HCT116 (cell line): ENCODE results near the gene IRF4. TPM values are rescaled to one million over a fixed set of nuclear protein-coding genes. Genes with fewer than 3 reads are reported as not detected.

ENCODE experiments used
- ATAC-seq: fragments of 200-7000 bp; cut with Tn5 transposase; 2 replicates; pipeline ENCODE4 v1.9.1; 2020; ENCODE audit warnings: mild to moderate bottlenecking, moderate library complexity
- BruUV-seq: library from RNA; stranded (reverse); fragments of 400-500 nt; replicated peaks from 2 replicates; lab custom pipeline; 2021; lab: Mats Ljungman, UMichigan
- CTCF ChIA-PET: fragments of 300-600 bp; sonication (Branson Sonifier 250); formaldehyde crosslinking; loops from one replicate; lab custom pipeline; 2021; ENCODE audit warnings: antibody characterized with exemption; lab: Charles Lee
- POLR2A ChIA-PET: fragments of 300-600, 350-600 bp; sonication (Branson Sonifier 250); formaldehyde crosslinking; loops from one replicate; lab custom pipeline; 2021; ENCODE audit warnings: antibody characterized with exemption; lab: Charles Lee
- RAD21 ChIA-PET, 2 experiments: fragments of 300-600 bp; sonication (Branson Sonifier 250); formaldehyde crosslinking; loops; one replicate each; lab custom pipeline; 2023; ENCODE audit warnings: low total read pairs in 2 of 2; ENCODE audit not compliant: uncharacterized antibody in 2 of 2, unreplicated experiment in 2 of 2, low non-redundant PET in 1 of 2; lab: Charles Lee
- DNase-seq: peaks from one replicate; pipeline ENCODE4 v3.0.0-alpha.2; 2010; ENCODE audit warnings: low read depth, low spot score
- H2AFZ ChIP-seq: fragments of 200-600 bp; shearing (Covaris generic), sonication (generic); 2 replicates; pipeline ENCODE4 v1.6.1; 2017; ENCODE audit warnings: low read depth, mixed run types, mixed read lengths, antibody characterized with exemption, low read length; ENCODE audit not compliant: poor library complexity, severe bottlenecking
- H3K27ac ChIP-seq: 2 replicates; pipeline ENCODE4 v1.5.1; 2012; ENCODE audit warnings: low read depth, low read length
- H3K27me3 ChIP-seq: fragments of 200-600 bp; sonication (generic); 2 replicates; pipeline ENCODE4 v1.6.1; 2016; ENCODE audit warnings: mixed run types, low read length, mixed read lengths; ENCODE audit not compliant: insufficient read depth
- H3K36me3 ChIP-seq, 2 experiments: fragments of 200-500 bp in 1 of 2; fragments of 200-600 bp in 1 of 2; sonication (Bioruptor generic) in 1 of 2; sonication (generic) in 1 of 2; 2 replicates each; pipeline versions ENCODE4 v1.5.1 to v1.6.1; 2014 to 2016; ENCODE audit warnings: low read length in 2 of 2, inconsistent platforms in 1 of 2, mixed read lengths in 1 of 2, mixed run types in 1 of 2; ENCODE audit not compliant: insufficient read depth in 2 of 2, control insufficient read depth in 1 of 2
- H3K4me1 ChIP-seq, 2 experiments: fragments of 200-600 bp in 1 of 2; sonication (generic) in 1 of 2; 2 replicates each; pipeline versions ENCODE4 v1.5.1 to v1.6.1; 2012 to 2017; ENCODE audit warnings: low read length in 2 of 2, inconsistent platforms in 1 of 2, mild to moderate bottlenecking in 1 of 2, mixed read lengths in 1 of 2, mixed run types in 1 of 2, moderate library complexity in 1 of 2; ENCODE audit not compliant: insufficient read depth in 2 of 2, control insufficient read depth in 1 of 2
- H3K4me2 ChIP-seq: fragments of 200-600 bp; sonication (generic); 2 replicates; pipeline ENCODE4 v1.6.1; 2017; ENCODE audit warnings: mixed run types, low read length, mixed read lengths
- H3K4me3 ChIP-seq, 2 experiments: fragments of 200-600 bp in 1 of 2; sonication (generic) in 1 of 2; replicated peaks in 1 of 2; 2 replicates each; pipeline ENCODE4 v1.5.1; 2011 to 2016; ENCODE audit warnings: low read length in 2 of 2, control low read depth in 1 of 2, low read depth in 1 of 2, mild to moderate bottlenecking in 1 of 2, mixed read lengths in 1 of 2, mixed run types in 1 of 2
- H3K79me2 ChIP-seq: fragments of 200-600 bp; sonication (generic); 2 replicates; pipeline ENCODE4 v1.6.1; 2017; ENCODE audit warnings: mild to moderate bottlenecking, mixed run types, low read length, moderate library complexity, mixed read lengths; ENCODE audit not compliant: insufficient read depth
- H3K9ac ChIP-seq: fragments of 200-600 bp; sonication (generic); 2 replicates; pipeline ENCODE4 v1.6.1; 2016; ENCODE audit warnings: low read length, mixed read lengths
- H3K9me2 ChIP-seq: fragments of 200-600 bp; sonication (generic), shearing (Covaris generic); 2 replicates; pipeline ENCODE4 v1.6.1; 2017; ENCODE audit warnings: mixed run types, mild to moderate bottlenecking, moderate library complexity; ENCODE audit not compliant: insufficient read depth
- H3K9me3 ChIP-seq, 2 experiments: fragments of 200-500 bp in 1 of 2; fragments of 200-600 bp in 1 of 2; sonication (Bioruptor generic) in 1 of 2; sonication (generic) in 1 of 2; 2 replicates each; pipeline ENCODE4 v1.6.1; 2014 to 2017; ENCODE audit warnings: low read length in 2 of 2, mixed read lengths in 2 of 2, inconsistent platforms in 1 of 2, low read depth in 1 of 2, mild to moderate bottlenecking in 1 of 2, mixed run types in 1 of 2, moderate library complexity in 1 of 2; ENCODE audit not compliant: control insufficient read depth in 1 of 2, insufficient read depth in 1 of 2
- H4K20me1 ChIP-seq: fragments of 200-600 bp; sonication (generic), shearing (Covaris generic); 2 replicates; pipeline ENCODE4 v1.6.1; 2017; ENCODE audit warnings: mixed run types, mild to moderate bottlenecking, moderate library complexity; ENCODE audit not compliant: insufficient read depth
- CEBPB ChIP-seq: IDR thresholded peaks from 2 replicates; pipeline ENCODE4 v1.6.1; 2012; ENCODE audit warnings: low read depth
- EGR1 ChIP-seq: IDR thresholded peaks from 2 replicates; pipeline ENCODE4 v1.6.1; 2012; ENCODE audit warnings: low read depth
- ELF1 ChIP-seq: IDR thresholded peaks from 2 replicates; pipeline ENCODE4 v1.6.1; 2012; ENCODE audit warnings: low read depth, borderline replicate concordance
- EZH2phosphoT487 ChIP-seq: fragments of 200-600 bp; IDR thresholded peaks from 2 replicates; pipeline ENCODE4 v1.6.1; 2018; ENCODE audit warnings: antibody characterized with exemption, borderline replicate concordance
- POLR2A ChIP-seq: IDR thresholded peaks from 2 replicates; pipeline ENCODE4 v1.7.0; 2011; ENCODE audit warnings: borderline replicate concordance; ENCODE audit not compliant: insufficient read depth, insufficient read length; ENCODE audit errors: extremely low read depth
- POLR2AphosphoS5 ChIP-seq: IDR thresholded peaks from 2 replicates; pipeline ENCODE4 v1.6.1; 2011; ENCODE audit warnings: mild to moderate bottlenecking, low read depth, low read length, moderate library complexity
- RAD21 ChIP-seq: IDR thresholded peaks from 2 replicates; pipeline ENCODE4 v1.6.1; 2012; ENCODE audit warnings: low read depth, mild to moderate bottlenecking
- REST ChIP-seq: IDR thresholded peaks from 2 replicates; pipeline ENCODE4 v1.6.1; 2012; ENCODE audit warnings: low read depth
- SP1 ChIP-seq: IDR thresholded peaks from 2 replicates; pipeline ENCODE4 v1.6.1; 2012; ENCODE audit warnings: low read depth
- SRF ChIP-seq: IDR thresholded peaks from 2 replicates; pipeline ENCODE4 v1.6.1; 2012; ENCODE audit warnings: low read depth
- TCF7L2 ChIP-seq: IDR thresholded peaks from 2 replicates; pipeline ENCODE4 v1.7.0; 2011; ENCODE audit warnings: borderline replicate concordance, inconsistent platforms; ENCODE audit not compliant: insufficient read depth, insufficient read length; ENCODE audit errors: extremely low read depth
- YY1 ChIP-seq: IDR thresholded peaks from 2 replicates; pipeline ENCODE4 v1.6.1; 2011; ENCODE audit warnings: low read length, low read depth, moderate library complexity, mild to moderate bottlenecking; ENCODE audit not compliant: insufficient replicate concordance; ENCODE audit errors: extremely low read depth
- ZFX ChIP-seq: fragments of 450-650 bp; IDR thresholded peaks from 2 replicates; pipeline ENCODE4 v1.6.1; 2017
- ZNF274 ChIP-seq: fragments of 200-500 bp; sonication (Bioruptor generic); IDR thresholded peaks from 2 replicates; pipeline ENCODE4 v1.6.1; 2014; ENCODE audit warnings: mild to moderate bottlenecking, low read depth, low read length, inconsistent platforms
- intact Hi-C: fragments of 100-400 bp; cut with micrococcal nuclease; formaldehyde crosslinking; loops from 2 replicates; pipeline ENCODE4 v1.10.0; 2022
- total RNA-seq: library from RNA; stranded (reverse); gene quantifications from one replicate; pipeline ENCODE4 v1.2.1, GENCODE V29; 2021; ENCODE audit not compliant: unreplicated experiment
- TF ChIP-seq, protein P1 (sequence below): IDR thresholded peaks from 2 replicates; pipeline ENCODE4 v1.6.1; 2011; ENCODE audit warnings: mild to moderate bottlenecking, low read length, moderate library complexity; ENCODE audit not compliant: insufficient replicate concordance; ENCODE audit errors: extremely low read depth
- TF ChIP-seq, protein P2 (sequence below): IDR thresholded peaks from 2 replicates; pipeline ENCODE4 v1.6.1; 2012
- TF ChIP-seq, protein P3 (sequence below), 3 experiments: fragments of 200-600 bp in 1 of 3; sonication (generic) in 1 of 3; IDR thresholded peaks in 2 of 3; conservative IDR thresholded peaks in 1 of 3; 2 replicates each; pipeline ENCODE4 v1.5.1; 2012 to 2017; ENCODE audit warnings: low read depth in 2 of 3, low read length in 2 of 3, antibody characterized with exemption in 1 of 3, borderline replicate concordance in 1 of 3, control low read depth in 1 of 3, mild to moderate bottlenecking in 1 of 3, mixed read lengths in 1 of 3, mixed run types in 1 of 3, moderate library complexity in 1 of 3; ENCODE audit not compliant: insufficient read depth in 1 of 3
- TF ChIP-seq, protein P4 (sequence below): IDR thresholded peaks from 2 replicates; pipeline ENCODE4 v1.6.1; 2012

Gene IRF4
- total RNA-seq, 1 experiment from 2014 or later, result 1.2 TPM

GRCh38 chr6:434051-434705 is 42.6 kb downstream of the IRF4 start:
- ChIA-PET CTCF (no interaction called here), POLR2A (no interaction called here), RAD21 (no interaction called here)
- Histone ChIP-seq H3K9ac (no peak overlapping the region), H3K36me3 (no peaks in the 10 kb centered on the region), H3K79me2 (no peaks in the 10 kb centered on the region), H3K27me3 (no peaks in the 10 kb centered on the region), H3K4me1 (peaks cover 12 to 43% of the 10 kb centered on the region in 2 experiments), H3K4me2 (no peak overlapping the region), H3K9me2 (no peaks in the 10 kb centered on the region), H3K4me3 (no peak overlapping the region), H3K27ac (no peak overlapping the region), H3K9me3 (no peaks in the 10 kb centered on the region), H4K20me1 (no peaks in the 10 kb centered on the region), H2AFZ (no peak overlapping the region)
- TF ChIP-seq RAD21, result no peak
- no peak for TF ChIP-seq ZFX
- TF ChIP-seq REST, result no peak
- no peak for TF ChIP-seq SP1
- TF ChIP-seq EGR1, result no peak
- TF ChIP-seq, protein P1, sequence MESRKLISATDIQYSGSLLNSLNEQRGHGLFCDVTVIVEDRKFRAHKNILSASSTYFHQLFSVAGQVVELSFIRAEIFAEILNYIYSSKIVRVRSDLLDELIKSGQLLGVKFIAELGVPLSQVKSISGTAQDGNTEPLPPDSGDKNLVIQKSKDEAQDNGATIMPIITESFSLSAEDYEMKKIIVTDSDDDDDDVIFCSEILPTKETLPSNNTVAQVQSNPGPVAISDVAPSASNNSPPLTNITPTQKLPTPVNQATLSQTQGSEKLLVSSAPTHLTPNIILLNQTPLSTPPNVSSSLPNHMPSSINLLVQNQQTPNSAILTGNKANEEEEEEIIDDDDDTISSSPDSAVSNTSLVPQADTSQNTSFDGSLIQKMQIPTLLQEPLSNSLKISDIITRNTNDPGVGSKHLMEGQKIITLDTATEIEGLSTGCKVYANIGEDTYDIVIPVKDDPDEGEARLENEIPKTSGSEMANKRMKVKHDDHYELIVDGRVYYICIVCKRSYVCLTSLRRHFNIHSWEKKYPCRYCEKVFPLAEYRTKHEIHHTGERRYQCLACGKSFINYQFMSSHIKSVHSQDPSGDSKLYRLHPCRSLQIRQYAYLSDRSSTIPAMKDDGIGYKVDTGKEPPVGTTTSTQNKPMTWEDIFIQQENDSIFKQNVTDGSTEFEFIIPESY, result no peak
- no peak for TF ChIP-seq ELF1
- TF ChIP-seq, protein P2, sequence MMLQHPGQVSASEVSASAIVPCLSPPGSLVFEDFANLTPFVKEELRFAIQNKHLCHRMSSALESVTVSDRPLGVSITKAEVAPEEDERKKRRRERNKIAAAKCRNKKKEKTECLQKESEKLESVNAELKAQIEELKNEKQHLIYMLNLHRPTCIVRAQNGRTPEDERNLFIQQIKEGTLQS, result no peak
- no peak for TF ChIP-seq SRF
- no peak for TF ChIP-seq POLR2AphosphoS5
- no peak for TF ChIP-seq ZNF274
- TF ChIP-seq EZH2phosphoT487, result no peak
- no peak for TF ChIP-seq YY1
- TF ChIP-seq, protein P3, sequence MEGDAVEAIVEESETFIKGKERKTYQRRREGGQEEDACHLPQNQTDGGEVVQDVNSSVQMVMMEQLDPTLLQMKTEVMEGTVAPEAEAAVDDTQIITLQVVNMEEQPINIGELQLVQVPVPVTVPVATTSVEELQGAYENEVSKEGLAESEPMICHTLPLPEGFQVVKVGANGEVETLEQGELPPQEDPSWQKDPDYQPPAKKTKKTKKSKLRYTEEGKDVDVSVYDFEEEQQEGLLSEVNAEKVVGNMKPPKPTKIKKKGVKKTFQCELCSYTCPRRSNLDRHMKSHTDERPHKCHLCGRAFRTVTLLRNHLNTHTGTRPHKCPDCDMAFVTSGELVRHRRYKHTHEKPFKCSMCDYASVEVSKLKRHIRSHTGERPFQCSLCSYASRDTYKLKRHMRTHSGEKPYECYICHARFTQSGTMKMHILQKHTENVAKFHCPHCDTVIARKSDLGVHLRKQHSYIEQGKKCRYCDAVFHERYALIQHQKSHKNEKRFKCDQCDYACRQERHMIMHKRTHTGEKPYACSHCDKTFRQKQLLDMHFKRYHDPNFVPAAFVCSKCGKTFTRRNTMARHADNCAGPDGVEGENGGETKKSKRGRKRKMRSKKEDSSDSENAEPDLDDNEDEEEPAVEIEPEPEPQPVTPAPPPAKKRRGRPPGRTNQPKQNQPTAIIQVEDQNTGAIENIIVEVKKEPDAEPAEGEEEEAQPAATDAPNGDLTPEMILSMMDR (IDR thresholded peaks at IDR 0.05 in 2 of 3, conservative IDR thresholded peaks at IDR 0.05 in 1 of 3; ENCODE audit: borderline replicate concordance in 1 of 3, insufficient read depth in 1 of 3, low read depth in 2 of 3, low read length in 2 of 3), result no peak
- TF ChIP-seq, protein P4, sequence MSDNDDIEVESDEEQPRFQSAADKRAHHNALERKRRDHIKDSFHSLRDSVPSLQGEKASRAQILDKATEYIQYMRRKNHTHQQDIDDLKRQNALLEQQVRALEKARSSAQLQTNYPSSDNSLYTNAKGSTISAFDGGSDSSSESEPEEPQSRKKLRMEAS, result no peak
- TF ChIP-seq TCF7L2, result no peak
- TF ChIP-seq POLR2A, result no peak
- TF ChIP-seq CEBPB, result no peak
- DNase-seq, result no peak
- no peak for ATAC-seq
- intact Hi-C loops, result no loop called here
- no TSS peak for BruUV-seq
